C4-2B (cell line): ENCODE data around the gene GNMT.

ENCODE experiments used
- H3K27ac ChIP-seq: fragments of 450-650 bp; 2 replicates; pipeline ENCODE4 v1.5.1; 2017
- ZFX ChIP-seq: fragments of 450-650 bp; IDR thresholded peaks from 2 replicates; pipeline ENCODE4 v1.6.1; 2017
- TF ChIP-seq, protein P1 (sequence below): fragments of 450-650 bp; conservative IDR thresholded peaks from 2 replicates; pipeline ENCODE4 v1.5.1; 2017; ENCODE audit warnings: mild to moderate bottlenecking

Gene GNMT

DNA sequence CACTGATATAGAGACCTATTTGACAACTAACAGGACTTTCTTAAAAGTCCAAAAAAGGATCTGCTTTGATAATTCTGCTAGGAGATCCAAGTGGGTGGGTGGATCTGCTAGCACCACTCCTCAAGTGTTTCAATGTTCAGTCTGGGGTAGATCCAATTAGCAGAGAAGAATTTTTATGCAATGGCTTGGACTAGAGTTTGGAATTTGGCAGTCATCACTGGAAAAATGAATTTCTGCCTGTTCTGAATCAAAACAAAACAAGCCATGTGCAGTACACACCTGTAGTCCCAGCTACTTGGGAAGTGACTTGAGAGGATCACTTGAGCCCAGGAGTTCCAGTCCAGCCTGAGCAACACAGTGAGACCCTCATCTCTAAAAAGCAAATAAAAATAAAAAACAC, 12.6 kb upstream of the GNMT start:
- H3K27ac ChIP-seq = no peak overlapping the region
- TF ChIP-seq, protein P1, sequence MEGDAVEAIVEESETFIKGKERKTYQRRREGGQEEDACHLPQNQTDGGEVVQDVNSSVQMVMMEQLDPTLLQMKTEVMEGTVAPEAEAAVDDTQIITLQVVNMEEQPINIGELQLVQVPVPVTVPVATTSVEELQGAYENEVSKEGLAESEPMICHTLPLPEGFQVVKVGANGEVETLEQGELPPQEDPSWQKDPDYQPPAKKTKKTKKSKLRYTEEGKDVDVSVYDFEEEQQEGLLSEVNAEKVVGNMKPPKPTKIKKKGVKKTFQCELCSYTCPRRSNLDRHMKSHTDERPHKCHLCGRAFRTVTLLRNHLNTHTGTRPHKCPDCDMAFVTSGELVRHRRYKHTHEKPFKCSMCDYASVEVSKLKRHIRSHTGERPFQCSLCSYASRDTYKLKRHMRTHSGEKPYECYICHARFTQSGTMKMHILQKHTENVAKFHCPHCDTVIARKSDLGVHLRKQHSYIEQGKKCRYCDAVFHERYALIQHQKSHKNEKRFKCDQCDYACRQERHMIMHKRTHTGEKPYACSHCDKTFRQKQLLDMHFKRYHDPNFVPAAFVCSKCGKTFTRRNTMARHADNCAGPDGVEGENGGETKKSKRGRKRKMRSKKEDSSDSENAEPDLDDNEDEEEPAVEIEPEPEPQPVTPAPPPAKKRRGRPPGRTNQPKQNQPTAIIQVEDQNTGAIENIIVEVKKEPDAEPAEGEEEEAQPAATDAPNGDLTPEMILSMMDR = no peak
- no peak for TF ChIP-seq ZFX

DNA sequence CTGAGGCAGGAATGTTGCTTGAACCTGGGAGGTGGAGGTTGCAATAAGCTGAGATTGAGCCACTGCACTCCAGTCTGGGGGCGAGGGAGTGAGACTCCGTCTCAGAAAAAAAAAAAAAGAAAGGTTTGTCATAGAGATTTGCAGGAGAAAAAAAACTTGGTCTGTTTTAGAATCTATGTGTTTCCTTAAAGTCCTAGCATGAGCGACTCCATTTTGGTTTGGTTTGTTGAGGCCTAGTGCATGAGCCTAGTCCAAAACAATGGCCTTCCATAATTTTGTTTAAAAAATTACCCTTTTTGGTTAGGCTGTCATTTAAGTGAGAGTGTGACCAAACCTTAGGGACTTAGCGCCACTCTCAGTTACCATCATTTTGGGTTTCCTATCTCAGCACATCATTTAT, 8.2 kb upstream of the GNMT start:
- TF ChIP-seq, protein P1 = no peak
- TF ChIP-seq ZFX = no peak
- H3K27ac ChIP-seq = no peak overlapping the region

DNA sequence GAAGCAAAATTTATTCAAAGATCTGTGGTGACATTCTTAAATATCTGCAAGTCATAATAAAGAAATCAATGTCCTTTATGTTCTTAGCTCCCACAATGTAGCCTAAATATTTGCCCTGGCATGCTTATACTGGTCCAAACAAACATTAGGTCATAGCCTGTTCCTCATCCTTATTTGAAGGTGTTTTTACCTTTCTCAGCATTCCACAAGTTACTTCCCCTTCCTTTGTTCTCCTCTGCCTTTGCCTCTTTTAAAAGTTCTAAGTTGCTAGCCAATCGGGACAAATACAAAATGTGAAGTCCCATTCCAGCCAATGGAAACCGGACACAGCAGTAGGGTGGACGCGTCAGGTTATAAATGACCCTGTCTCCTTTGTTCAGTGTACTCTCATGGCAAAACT, 6.1 kb upstream of the GNMT start:
- H3K27ac ChIP-seq = peak overlapping the region; percentile 88

DNA sequence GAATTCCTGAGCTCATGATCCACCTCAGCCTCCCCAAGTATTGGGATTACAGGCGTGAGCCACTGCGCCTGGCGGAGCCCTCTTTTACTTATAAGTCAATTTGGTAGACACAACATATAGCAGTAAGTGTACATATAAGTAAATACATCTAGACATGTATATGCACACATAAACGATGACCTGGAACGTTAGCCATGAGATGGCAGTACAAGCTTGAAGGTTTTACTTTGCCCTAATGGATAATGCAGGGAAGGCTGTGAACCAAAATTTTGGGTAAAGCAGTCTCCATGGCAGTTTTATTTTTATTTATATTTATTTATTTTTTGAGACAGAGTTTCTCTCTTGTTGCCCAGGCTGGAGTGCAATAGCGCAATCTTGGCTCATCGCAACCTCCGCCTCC, 2.4 kb upstream of the GNMT start:
- no peak overlapping the region for H3K27ac ChIP-seq
- TF ChIP-seq ZFX = no peak
- TF ChIP-seq, protein P1 = no peak

DNA sequence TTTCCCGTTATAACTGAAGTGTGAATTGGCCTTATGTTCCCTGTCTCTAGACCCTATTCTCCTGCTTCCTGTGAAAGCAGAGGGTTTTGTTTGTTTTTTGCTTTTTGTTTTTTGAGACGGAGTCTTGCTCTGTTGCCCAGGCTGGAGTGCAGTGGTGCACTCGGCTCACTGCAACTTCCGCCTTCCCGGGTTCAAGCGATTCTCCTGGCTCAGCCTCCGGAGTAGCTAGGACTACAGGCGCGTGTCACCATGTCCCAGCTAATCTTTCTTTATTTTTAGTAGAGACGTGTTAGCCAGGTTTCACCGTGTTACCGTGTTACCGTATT, 674 bp upstream of the GNMT start:
- TF ChIP-seq, protein P1 = no peak
- no peak for TF ChIP-seq ZFX
- H3K27ac ChIP-seq = peak overlapping the region; percentile 80

DNA sequence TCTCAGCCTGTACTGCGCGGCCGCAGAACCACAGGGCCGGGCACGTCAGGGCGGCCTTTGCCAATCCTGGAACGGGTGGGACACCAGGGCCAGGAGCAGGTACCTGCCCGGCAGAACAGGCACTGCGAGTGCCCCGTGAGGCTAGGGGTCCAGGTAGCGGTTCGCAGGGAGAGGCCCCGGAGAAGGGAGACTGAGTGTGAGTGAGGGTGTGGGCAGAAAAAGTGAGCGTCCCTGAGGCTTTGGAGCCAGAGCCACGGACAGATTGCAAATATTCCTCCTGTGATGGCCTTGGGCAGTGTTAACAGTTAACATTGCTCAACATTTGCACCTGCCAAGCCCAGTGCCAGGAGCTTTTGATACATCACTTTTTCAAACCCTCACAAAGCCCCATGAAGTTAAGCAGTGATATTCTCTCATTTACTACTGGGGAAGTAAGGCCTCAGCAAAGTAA, 491 bp downstream of the GNMT start:
- H3K27ac ChIP-seq = peak overlapping the region; percentile 80

DNA sequence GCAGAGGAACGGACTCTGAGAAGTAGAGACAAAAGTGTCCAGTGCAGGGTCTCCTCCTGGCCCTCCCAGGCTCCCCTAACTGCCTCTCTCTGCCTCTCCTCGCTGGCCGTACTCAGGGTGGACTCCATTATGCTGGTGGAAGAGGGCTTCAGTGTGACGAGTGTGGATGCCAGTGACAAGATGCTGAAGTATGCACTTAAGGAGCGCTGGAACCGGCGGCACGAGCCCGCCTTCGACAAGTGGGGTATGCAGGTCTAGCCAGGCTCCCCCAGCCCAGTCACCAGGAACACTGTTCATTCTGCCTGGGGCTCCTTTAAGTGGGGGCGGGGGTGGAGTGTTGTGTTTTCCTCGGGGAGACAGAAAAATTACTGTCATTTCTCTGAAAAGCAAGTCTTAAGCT, 1.5 kb downstream of the GNMT start:
- no peak for TF ChIP-seq ZFX
- TF ChIP-seq, protein P1 = no peak
- H3K27ac ChIP-seq = no peak overlapping the region

More for the DNA sequence above, 491 bp downstream of the GNMT start:
- TF ChIP-seq, protein P1 = no peak
- TF ChIP-seq ZFX = no peak

DNA sequence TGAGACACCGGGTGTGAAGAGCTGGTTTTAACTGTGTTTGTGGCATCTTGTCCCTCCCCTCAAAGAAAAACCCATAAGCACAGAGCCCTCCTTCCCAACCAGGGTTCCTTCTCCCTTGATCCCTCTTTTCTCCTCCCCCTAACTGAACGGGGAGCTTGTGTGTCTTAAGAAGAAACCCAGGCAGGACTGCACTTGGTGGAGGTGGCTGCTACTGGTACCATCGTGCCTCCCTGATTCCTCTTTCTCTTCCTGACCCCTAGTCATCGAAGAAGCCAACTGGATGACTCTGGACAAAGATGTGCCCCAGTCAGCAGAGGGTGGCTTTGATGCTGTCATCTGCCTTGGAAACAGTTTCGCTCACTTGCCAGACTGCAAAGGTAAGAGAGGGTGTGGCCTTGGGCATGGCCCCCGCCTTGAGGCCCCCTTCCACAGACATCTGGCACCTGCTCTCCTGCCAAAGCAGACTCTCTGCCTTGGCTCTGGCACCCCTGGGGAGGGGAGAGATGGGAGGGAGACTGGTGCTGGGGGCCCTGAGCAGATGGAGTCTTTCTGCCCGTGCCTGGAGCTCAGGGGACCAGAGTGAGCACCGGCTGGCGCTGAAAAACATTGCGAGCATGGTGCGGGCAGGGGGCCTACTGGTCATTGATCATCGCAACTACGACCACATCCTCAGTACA, 2.1 kb downstream of the GNMT start:
- no peak for TF ChIP-seq ZFX
- TF ChIP-seq, protein P1 = no peak
- no peak overlapping the region for H3K27ac ChIP-seq
